ENCODE data around the gene TOMM70.
"Not testable (repeated sequence)": the region's sequence is repeated elsewhere in the genome, so short reads cannot be mapped to it uniquely, and the experiment has no call there.

TOMM70 gene

GRCh38 chr3:100361897-100362296, 39.0 kb downstream of the TOMM70 start:
- no peak for DNase-seq

DNA sequence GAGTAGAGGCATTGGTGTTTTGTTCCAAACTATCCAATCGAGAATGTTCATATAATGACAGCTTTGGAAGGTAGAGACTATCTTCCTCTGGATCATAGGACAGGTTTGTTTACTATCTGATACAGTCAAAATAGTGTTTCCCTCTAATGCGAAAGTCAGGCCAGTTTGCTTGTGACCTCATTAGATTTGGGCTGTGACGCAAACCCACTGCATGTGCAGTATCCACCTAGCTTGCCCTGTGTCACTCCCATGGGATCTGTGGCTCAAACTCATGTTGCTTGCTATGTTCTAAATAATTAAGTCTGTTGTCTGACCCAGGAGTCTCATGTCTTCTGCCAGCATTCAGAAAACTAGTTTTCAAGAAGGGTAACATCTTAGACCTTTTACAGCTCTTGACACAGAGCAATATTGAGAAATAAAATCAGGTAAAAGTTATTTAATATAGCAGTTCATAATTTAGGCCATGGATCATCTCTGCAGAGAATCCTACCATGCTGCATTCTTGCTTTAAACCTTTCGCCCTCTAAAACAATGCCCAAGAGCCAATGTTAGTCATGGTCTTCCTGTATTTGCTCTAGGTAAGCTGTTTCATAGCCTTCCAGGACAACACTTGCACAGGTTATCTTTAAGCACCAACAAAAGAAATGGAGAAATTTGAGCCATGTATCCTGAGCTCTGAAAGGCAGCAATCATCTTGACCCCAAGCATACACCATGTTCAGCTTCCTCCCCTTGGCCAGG, 40.0 kb downstream of the TOMM70 start:
- no peak for DNase-seq

GRCh38 chr3:100359035-100359434, 41.9 kb downstream of the TOMM70 start:
- no peak for DNase-seq

DNA sequence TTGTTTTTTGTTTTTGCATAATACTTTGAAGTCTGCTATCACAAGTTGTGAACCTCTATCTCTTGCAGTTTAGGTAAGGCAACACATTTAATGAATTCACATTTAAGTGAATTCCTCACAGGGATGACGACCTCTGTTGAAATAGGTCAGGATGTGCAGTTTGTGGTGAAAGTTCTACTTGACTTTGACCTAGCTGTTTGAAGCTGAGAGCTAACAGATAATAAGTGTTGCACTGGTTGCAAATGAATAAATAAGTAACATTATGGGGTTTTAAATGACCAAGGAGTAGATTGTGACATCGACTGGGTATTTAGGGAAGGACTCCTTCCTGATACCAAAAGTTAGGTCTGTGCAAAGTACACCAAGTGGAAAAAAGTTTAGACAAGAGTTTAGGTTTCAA, 42.5 kb downstream of the TOMM70 start:
- DNase-seq: no peak

DNA sequence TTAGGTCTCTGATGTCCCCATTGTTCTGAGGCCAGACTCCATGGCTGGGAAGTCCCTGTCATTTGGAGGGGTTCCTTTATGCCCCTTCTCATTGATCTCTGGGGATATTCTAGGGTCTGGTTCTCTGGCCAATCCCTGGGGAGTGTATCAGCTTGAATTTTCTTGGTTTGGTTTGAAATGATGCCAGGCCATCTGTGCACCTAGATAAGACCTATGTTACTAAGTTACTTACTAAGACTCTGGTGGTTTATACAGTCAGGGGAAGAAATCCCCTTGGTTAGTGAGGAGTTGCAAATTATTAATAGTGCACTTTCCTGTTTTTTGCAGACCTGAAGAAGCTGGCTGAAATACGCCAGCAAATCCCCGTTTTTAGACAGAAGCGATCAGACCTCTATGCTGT, 46.0 kb downstream of the TOMM70 start:
- no peak for DNase-seq

DNA sequence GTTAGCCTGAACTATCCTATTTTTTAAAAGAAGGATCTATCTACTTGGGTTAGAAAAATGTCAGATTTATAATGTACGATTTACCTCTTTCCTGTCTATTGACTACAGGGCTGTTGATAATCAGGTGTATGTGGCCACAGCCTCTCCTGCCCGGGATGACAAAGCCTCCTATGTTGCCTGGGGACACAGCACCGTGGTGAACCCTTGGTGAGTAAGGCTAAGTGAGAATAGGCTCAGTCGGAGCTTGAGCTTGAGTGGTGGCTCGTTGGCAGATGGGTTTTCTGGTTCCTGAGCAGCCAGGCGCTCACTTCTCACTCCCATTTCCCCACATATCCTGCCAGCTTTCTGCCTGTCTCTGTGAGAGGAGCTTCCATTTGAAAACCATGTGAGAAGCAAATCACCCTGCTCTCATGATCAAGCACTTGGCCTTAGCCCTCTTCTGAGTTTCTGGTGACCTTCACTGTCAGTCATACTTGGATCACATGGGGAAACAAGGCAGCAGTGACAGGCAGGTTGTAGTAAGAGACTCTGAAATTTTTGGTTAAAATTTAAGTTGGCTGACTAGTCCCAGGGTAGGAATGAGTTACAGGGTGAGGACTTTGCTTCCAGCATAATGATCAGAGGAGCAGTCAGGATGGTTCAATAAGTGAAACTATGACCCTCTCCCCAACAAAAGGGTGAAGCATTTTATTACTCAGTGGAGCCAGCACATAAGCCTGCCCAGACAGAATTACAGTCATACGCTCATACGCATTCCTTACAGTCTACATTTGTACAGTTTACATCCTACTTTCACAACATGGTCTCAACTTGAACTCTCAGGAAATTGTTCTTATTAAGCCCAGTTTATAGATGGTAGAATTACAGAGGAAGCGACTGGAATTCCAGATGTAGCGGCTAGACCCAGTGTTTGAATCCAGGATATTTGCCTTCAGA, 48.3 kb downstream of the TOMM70 start:
- DNase-seq: no peak

- DNase-seq: not testable (repeated sequence)
These were observed 49.1 kb downstream of the TOMM70 start for GRCh38 chr3:100351770-100352169.

DNA sequence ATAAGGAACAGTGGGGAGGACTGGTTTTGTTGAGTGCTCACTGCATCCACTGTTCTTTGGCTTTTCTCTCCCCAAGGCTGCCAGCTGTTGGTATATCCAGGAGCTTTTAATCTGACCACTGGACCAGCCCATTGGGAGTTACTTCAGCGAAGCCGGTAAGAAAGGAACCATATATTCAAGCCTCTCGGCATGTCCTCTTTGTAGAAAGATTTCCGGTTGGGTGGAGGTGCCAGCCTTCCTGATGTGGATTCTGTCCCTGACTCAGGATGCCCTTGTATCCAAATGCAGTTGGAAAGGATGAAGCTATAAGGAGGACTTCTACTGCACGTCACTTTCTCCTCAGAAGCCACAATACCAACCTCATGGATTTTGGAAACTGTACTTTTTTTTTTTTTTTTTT, 52.2 kb downstream of the TOMM70 start:
- DNase-seq: no peak

- DNase-seq: no peak
These were observed 60.4 kb downstream of the TOMM70 start for GRCh38 chr3:100340527-100340926.

DNA sequence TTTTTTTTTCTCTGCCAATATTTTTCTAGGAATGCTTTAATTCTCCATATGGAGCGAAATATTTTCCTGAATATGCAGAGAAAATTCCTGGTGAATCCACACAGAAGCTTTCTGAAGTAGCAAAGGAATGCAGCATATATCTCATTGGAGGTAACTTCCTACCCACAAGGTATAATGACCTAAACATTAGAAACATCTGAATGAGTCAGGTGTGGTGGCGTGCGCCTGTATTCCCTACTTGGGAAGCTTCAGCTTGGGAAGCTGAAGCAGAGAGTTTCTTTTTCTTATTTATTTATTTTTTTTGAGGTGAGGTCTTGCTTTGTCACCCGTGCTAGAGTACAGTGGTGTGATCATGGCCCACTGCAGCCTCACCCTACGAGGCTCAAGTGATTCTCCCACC, 61.1 kb downstream of the TOMM70 start:
- DNase-seq: no peak

- no peak for DNase-seq
These were observed 62.0 kb downstream of the TOMM70 start for GRCh38 chr3:100338911-100339310.

DNA sequence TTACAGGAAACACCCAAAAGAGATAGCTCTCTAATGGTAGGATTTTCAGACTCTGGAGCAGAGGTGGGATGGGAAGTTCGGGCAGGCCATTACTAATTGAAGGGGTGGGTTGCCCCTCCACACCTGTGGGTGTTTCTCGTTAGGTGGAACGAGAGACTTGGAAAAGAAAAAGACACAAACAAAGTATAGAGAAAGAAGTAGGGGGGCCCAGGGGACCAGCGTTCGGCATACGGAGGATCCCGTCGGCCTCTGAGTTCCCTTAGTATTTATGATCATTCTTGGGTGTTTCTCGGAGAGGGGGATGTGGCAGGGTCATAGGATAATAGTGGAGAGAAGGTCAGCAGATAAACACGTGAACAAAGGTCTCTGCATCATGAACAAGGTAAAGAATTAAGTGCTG, 64.7 kb downstream of the TOMM70 start:
- not testable (repeated sequence) for DNase-seq

DNA sequence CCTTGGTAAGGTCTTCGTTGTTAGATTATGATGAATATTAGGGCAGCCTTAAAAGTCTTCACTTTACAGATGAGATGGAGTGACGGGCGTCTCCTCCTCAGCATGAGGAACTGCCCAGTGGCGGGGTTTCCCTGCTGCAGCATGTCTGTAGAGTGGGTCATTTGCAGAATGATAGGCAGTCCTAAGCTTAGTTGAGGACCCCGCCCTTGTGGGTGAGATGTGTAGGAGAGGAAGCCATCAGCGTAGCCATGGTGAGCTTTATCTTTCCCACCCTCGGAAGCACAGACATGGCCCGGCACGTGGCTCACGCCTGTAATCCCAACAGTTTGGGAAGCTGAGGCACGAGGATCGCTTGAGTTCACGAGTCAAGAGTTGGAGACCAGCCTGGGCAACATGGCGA, 65.5 kb downstream of the TOMM70 start:
- peak; percentile 20 to 38 for DNase-seq

GRCh38 chr3:100334488-100335351, 66.2 kb downstream of the TOMM70 start, which contains the start of gene NIT2:
NIT2 (plus strand) TSS chr3:100334757; CDS start chr3:100334792, 35 bp downstream.
- DNase-seq: peak; percentile 77 to 78

DNA sequence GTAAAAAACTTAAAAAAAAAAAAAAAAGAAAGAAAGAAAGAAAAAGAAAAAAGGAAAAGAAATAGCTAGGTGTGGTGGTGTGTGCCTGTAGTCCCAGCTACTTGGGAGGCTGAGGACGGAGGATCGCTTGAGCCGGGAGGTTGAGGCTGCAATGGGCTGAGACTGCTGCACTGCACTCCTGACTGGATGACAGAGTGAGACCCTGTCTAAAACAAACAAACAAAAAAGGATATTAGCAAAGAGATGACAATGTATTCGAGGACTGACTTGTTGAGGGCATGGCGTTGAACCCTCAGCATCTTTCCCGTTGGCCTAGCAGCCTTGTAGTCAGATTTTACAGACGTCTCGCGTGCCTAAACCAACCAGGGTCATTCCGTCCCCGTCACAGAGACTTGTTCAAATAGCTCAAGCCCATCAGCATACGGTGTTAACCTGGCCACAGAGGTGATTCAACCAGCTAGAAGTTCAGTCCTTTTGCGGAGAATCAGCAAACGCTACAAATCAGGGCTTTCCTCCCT, 66.9 kb downstream of the TOMM70 start:
- no peak for DNase-seq

- DNase-seq: no peak
These were observed 67.8 kb downstream of the TOMM70 start for GRCh38 chr3:100333051-100333450.

- DNase-seq: no peak
These were observed 69.2 kb downstream of the TOMM70 start for GRCh38 chr3:100331660-100332059.

- DNase-seq: no peak
These were observed 70.2 kb downstream of the TOMM70 start for GRCh38 chr3:100330651-100331050.

DNA sequence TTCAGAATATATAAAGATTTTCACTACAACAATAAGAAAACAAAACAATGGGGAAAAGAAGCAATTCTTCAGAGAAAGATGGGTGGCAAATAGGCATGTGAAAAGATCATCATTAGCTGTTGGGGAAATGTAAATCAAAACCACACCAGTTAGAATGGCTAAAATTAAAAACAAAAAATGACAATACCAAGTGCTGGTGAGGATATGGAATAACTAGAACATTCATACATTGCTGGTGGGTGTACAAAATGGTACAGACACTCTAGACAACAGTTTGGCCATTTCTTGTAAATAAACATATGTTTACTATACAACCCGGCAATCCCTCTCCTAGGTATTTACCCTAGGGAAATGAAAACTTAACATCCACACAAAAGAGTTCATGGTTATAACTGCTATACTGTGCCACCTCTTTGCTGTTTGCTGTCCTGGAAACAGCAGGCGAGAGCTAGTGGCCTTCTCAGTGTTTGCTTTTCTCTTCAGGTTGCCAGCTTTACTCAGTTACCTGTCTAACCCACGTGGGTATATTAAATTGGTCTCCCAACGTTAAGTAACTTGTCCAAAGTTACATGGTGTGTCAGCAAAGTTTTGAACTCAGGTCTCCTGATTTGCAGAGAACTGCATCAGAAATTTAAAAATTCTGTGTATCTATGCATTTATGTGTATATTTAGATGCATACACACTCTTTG, 70.9 kb downstream of the TOMM70 start:
- DNase-seq: no peak

DNA sequence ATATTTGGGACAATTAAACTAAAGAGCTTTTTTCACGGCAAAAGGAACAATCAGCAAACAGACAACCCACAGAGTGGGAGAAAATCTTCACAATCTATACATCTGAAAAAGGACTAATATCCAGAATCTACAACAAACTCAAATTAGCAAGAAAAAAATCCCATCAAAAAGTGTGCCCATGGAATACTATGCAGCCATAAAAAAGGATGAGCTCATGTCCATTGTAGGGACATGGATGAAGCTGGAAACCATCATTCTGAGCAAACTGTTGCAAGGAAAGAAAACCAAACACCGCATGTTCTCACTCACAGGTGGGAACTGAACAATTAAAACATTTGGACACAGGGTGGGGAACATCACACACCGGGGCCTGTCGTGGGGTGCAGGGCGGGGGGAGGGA, 73.5 kb downstream of the TOMM70 start:
- DNase-seq: not testable (repeated sequence)

DNA sequence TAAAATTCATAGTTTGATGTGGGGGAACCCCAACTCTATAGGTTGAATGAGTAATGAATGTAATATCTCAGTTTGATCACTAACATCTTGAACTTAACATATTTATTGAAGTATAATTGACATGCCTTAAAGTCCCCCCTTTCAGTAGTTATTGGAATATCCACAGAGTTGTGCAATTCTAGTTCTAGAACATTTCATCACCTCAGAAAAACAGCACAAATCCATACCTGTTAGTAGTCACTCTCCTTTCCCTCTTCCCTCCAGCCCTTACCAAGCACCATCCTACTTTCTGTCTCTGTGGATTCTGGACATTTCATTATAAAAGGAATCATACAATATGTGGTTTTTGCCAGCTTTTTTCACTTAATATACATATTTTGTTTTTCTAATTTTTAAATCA, 75.1 kb downstream of the TOMM70 start:
- DNase-seq: no peak

GRCh38 chr3:100324044-100324443, 76.8 kb downstream of the TOMM70 start:
- no peak for DNase-seq
